Ishikawa (cell line): ENCODE measurements around the gene CRYBG2.

Source experiments
- CEBPB ChIP-seq: IDR thresholded peaks from 2 replicates; pipeline ENCODE4 v1.6.1; 2012
- CREB1 ChIP-seq: IDR thresholded peaks from 2 replicates; pipeline ENCODE4 v1.6.1; 2012; ENCODE audit warnings: low read depth
- EGR1 ChIP-seq: IDR thresholded peaks from 2 replicates; pipeline ENCODE4 v1.6.1; 2012
- EP300 ChIP-seq: IDR thresholded peaks from 2 replicates; pipeline ENCODE4 v1.6.1; 2012; ENCODE audit warnings: borderline replicate concordance
- FOXM1 ChIP-seq: IDR thresholded peaks from 2 replicates; pipeline ENCODE4 v1.6.1; 2012; ENCODE audit warnings: low read depth, borderline replicate concordance
- RAD21 ChIP-seq: IDR thresholded peaks from 2 replicates; pipeline ENCODE4 v1.6.1; 2012; ENCODE audit warnings: low read depth
- REST ChIP-seq: IDR thresholded peaks from 2 replicates; pipeline ENCODE4 v1.6.1; 2012; ENCODE audit warnings: low read depth, mild to moderate bottlenecking
- TAF1 ChIP-seq: IDR thresholded peaks from 2 replicates; pipeline ENCODE4 v1.6.1; 2012; ENCODE audit warnings: low read depth, mild to moderate bottlenecking
- TCF12 ChIP-seq: IDR thresholded peaks from 2 replicates; pipeline ENCODE4 v1.6.1; 2012; ENCODE audit warnings: low read depth
- TEAD4 ChIP-seq: IDR thresholded peaks from 2 replicates; pipeline ENCODE4 v1.6.1; 2012

GRCh38 chr1:26322042-26322331, 31.9 kb downstream of the CRYBG2 start:
- TF ChIP-seq CEBPB (no peak), TAF1 (no peak), EGR1 (no peak), EP300 (no peak), TCF12 (no peak), FOXM1 (no peak), REST (no peak), TEAD4 (no peak), CREB1 (no peak), RAD21 (no peak)
